ENCODE measurements around the gene SBF2. TPM values are rescaled to one million over a fixed set of nuclear protein-coding genes. Genes with fewer than 3 reads are reported as not detected.

Gene SBF2
- total and polyA plus RNA-seq, 2 of the 13 experiments (the other 11 are each of a cell fraction or from before 2014, with no cell fraction given), result 24.0 to 45.8 TPM

- TF ChIP-seq ATF4 (CRISPR knock-in tag; IDR thresholded peaks at IDR 0.05) (peak in 1 of 2 experiments; percentile 11; a peak in 1 of 4 replicates), TSC22D2 (CRISPR knock-in tag; IDR thresholded peaks at IDR 0.05; ENCODE audit: borderline replicate concordance) (no peak), ZSCAN21 (CRISPR knock-in tag; IDR thresholded peaks at IDR 0.05; ENCODE audit: borderline replicate concordance) (no peak; the same call in 1 of the 2 replicates), CEBPG (CRISPR knock-in tag; IDR thresholded peaks at IDR 0.05) (peak; percentile 68), ZNF891 (CRISPR knock-in tag; IDR thresholded peaks at IDR 0.05) (no peak), ZBTB14 (CRISPR knock-in tag; IDR thresholded peaks at IDR 0.05) (no peak), ZNF614 (CRISPR knock-in tag; IDR thresholded peaks at IDR 0.05; ENCODE audit: borderline replicate concordance) (peak; percentile 96), ELF3 (CRISPR knock-in tag; IDR thresholded peaks at IDR 0.05) (peak; percentile 81), RNF2 (conservative IDR thresholded peaks at IDR 0.05; ENCODE audit: low read depth) (no peak), NCOA2 (CRISPR knock-in tag; IDR thresholded peaks at IDR 0.05) (peak; percentile 98), RBFOX2 (IDR thresholded peaks at IDR 0.05; ENCODE audit: low read depth, low read length) (0 out of 2 replicates have a peak, but pooled peaks have one; percentile 22), DR1 (CRISPR knock-in tag; IDR thresholded peaks at IDR 0.05) (peak; percentile 67; the same call in 1 of the 2 replicates), DZIP1 (CRISPR knock-in tag; IDR thresholded peaks at IDR 0.05) (no peak), STAG1 (CRISPR knock-in tag; IDR thresholded peaks at IDR 0.05) (peak; percentile 22; the same call in 1 of the 2 replicates), CHCHD3 (CRISPR knock-in tag; IDR thresholded peaks at IDR 0.05) (no peak), TAF1 (CRISPR knock-in tag; IDR thresholded peaks at IDR 0.05) (peak; percentile 48; the same call in 1 of the 2 replicates), KLF16 (CRISPR knock-in tag; IDR thresholded peaks at IDR 0.05) (peak in 1 of 2 experiments; percentile 93; a peak in 2 of 4 replicates), GATAD2A (CRISPR knock-in tag; IDR thresholded peaks at IDR 0.05) (peak; percentile 92), HNF1A (IDR thresholded peaks at IDR 0.05; ENCODE audit: low read depth) (peak; percentile 76), HNF1A (CRISPR knock-in tag; IDR thresholded peaks at IDR 0.05; ENCODE audit: borderline replicate concordance) (peak; percentile 34; the same call in 1 of the 2 replicates)
These were observed 32.3 kb upstream of the SBF2 start (continued) for GRCh38 chr11:10326012-10326964.
